COLO668 (cell line): ENCODE data around the gene GTPBP8.

Experiments
- DNase-seq: peaks from one replicate; lab custom pipeline; 2025; ENCODE audit not compliant: unreplicated experiment; lab: John Stamatoyannopoulos, UW

Gene GTPBP8

DNA sequence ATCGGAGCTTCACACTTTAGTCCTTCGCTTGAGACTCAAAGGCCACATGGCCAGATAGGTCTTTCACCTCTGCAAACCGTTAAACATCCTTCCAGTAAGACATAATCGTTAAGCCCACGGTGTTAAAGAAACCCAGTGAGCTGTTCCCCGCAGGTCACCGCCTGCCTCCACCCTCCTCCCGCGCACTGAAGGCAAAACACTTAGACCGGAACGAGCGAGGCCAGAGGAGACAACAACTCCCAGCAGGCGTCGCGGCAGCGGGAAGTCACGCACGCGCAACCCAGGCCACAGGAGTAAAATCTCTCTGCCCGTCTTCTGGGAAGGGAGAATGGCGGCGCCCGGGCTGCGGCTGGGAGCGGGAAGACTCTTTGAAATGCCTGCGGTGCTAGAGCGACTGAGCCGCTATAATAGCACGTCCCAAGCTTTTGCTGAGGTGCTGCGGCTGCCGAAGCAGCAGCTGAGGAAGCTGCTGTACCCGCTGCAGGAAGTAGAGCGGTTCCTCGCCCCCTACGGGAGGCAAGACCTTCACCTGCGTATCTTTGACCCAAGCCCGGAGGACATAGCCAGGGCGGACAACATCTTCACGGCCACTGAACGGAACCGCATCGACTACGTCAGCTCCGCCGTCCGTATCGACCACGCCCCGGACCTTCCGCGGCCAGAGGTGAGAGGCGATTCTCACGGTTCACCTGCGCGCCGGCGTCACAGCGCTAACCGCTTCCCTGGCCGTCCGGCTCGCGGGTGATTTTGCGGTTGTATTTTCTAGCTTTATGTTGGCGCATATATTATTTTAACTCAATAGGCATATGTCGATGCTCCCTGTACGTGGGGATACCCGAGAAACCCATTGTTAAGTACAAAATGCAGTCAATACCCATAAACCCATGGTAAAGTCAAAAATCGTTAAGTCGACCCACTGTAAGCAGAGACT lies at the start of gene GTPBP8:
Gene GTPBP8, plus strand, starts transcription at position 313 of the 931 bp plus-strand sequence. Its CDS starts 16 bp downstream, at position 329.
- DNase-seq = peak; percentile 84

DNA sequence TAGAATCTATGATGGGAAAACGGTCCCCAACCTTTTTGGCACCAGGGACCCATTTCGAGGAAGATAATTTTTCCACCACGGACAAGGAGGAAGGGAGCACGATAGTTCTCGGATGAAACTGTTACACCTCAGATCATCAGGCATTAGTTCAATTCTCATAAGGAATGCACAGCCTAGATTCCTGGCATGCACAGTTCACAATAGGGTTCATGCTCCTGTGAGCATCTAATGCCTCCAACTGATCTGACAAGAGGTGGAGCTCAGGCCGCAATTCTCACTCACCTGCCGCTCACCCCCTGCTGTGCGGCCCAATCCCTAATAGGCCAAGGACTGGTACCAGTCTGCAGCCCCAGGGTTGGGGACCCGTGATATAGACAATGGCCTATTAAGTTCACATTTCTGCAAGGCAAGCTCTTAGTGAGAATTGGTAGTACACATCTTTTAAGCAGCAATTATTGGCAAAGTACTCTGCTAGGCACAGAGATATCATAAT lies 42.4 kb upstream of the GTPBP8 start:
- no peak for DNase-seq

DNA sequence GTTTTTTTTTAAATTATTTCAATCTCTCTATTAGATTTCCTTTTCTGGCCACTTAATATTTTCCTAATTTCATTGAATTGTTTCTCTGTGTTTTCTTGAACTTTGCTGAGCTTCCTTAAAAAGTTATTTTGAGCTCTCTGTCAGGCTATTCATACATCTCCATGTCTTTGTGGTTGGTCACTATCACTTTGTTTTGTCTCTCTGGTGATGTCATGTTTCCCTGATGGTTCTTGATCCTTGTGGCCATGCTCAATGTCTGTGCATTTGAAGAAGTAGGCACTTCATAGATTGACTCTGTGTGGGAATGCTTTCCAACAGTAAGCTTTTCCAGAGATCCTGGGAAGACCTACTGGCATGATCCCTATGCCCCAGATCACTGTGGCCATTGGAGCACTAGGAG lies 34.4 kb upstream of the GTPBP8 start:
- no peak for DNase-seq

DNA sequence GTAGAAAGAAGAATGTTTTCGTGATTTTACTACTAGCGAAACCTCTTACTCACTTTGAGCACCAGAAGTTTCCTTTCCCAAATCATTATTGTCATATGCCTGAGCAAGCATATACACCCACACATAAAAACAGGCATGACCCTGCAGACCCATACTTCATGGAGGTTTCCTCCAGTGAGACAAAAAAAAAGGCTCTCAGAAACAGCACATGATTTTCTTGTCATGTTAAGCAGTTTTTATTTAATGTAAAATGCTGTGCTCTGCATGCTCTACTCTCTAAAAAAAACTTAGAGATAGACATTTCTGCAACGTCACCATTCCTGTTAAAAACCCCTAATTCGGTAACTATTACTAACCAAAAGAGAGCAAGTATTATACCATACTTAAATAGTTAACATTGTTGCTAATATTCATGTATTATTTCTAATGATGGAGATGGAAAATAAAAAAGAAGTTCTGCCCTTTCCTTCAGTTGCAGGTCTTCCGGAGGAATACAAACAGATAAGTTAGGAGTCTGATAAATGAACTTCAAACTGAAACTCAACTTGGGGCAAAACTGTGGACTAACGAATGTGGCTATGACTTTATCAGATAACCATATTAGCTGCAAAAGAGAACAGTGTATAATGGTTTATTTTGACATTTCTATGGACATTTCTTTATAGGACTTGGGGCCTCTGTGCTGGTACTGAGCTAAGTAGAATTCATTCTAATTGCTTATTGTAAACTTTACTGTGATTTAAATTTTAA lies 31.8 kb upstream of the GTPBP8 start:
- DNase-seq = no peak

DNA sequence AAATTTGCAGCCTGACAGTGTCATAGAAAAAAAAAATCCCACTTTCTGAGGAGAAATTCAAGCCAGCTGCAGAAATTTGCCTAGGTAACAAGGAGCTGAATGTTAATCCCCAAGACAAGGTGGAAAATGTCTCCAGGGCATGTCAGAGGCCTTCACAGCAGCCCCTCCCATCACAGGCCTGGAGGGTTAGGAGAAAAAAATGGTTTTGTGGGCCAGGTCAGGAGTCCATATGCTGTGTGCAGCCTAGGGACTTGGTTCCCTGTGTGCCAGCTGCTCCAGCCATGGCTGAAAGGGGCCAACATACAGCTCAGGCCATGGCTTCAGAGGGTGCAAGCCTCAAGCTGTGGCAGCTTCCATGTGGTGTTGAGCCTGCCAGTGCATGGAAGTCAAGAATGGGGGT lies 27.1 kb upstream of the GTPBP8 start:
- no peak for DNase-seq

DNA sequence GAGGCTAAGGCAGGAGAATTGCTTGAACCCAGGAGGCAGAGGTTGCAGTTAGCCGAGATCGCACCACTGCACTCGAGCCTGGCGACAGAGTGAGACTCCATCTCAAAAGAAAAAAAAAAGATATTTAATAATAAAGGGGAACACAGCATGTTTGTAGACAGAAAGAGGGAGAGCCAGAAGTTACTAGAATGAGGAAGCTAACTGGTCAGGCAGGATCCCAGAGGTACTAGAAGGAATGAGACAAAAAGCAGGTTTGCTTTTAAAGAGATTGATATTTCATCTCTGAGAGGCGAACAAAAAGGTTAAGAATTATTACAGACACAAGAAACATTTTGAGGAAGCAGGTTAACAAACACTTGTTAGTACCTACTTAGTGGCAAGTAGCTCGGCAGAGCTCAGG lies 25.1 kb upstream of the GTPBP8 start:
- no peak for DNase-seq

DNA sequence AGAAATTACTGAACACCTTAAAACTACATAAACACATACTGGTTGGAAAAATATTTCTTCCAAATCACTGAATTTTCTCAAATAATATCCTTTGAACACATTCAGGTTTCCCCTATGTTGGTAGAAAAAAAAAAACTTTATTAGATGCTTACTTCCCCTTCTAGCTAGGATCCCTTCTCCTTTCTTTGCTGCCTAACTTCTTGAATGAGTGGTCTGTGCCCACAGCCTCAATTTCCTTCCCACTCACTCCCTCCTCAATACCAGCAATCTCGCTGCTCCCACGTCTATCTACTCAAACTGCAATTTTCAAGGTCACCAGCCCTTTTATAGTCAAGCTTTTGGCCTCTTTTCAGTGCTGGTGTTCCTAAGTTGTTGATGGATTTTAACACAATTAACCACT lies 24.2 kb upstream of the GTPBP8 start:
- DNase-seq = no peak

DNA sequence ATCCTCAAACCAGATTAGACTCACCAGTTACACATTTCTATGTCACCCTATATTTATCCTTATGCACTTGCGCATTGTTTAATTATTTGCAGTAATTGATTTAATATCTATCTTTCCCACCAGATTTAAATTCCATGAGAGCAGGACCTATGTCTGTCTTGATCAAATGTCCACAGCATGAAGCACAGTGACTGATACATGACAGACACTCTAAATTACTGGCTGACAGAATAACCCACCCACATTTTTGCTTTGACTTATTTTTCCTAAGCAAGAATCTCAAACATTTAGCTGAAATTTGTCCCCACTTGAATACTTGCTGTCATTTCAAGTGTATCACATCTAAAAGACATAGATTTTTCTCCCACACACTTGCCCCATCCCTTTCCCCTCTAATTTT lies 23.4 kb upstream of the GTPBP8 start:
- no peak for DNase-seq

DNA sequence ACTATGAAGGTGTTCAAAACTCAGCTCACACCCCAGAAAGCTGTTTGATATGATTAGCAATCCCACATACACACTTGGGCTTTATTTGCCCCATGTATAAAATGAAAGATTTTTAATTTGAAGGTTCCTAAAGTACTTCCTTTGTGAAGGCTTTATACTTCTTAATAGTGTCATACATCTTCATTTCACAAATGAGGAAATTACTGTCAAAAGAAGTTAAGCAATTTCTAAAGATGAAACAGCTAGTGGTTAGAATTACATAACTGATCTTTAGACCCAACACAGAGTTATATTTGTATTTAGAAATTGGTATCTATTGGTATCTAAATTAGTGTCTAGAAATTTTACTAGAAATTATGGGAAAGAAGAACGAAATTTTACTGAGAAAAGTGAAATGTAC lies 23.0 kb upstream of the GTPBP8 start:
- no peak for DNase-seq

DNA sequence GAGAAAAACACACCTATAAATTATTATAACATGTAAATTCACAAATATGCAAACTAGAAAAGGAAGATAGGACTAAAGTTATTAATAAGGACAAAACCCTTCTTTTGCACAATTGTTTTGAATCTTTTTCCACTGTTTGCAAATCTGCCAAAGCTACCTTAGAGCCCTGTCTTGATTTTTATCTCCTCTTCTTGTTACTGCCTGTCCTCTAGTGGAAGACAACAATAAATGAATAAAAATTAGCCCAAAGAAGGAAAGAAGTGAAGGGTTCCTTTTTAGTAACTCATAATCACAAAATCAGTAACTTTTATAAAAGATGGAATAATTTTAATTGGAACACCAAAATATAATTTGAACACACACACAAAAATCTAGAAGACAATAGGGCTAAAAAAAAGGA lies 18.6 kb upstream of the GTPBP8 start:
- no peak for DNase-seq

DNA sequence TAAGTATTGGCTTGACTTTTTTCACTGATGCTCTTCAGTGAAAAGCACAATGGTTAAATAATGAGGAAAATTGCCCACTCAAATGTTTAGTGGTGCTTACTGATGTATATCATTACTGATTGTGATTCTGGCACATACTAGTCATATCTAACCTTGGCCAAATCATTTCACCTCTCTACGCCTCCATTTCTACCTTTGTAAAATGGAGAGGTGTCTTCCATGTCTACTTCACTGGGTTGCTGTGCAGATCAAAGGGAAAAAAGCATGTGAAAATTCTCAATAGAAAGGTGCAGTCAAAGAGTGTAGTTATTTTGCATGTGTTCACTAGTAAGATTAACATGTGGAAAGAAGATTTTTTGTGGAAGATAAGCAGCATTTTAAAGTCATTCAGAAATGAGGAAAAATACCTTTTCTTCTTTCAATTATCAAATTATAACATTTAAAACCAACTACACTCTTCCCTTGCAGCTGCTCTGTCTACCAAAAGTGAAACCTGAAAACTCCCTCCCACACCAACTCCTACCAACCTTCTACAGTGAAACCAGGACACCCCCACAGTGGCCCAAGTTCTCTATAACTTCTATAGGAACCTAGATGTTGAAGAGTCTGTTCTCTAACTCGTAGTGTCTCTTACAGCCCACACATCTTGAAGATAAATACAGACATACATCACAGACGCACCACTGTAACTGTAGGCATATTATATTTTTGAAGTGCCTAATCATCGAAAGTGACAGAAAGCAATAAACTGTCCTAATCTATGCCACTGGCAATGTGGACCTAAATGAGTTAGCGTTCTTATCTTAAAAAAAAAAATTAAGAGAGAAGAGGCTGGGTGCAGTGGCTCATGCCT lies 17.2 kb upstream of the GTPBP8 start:
- no peak for DNase-seq

DNA sequence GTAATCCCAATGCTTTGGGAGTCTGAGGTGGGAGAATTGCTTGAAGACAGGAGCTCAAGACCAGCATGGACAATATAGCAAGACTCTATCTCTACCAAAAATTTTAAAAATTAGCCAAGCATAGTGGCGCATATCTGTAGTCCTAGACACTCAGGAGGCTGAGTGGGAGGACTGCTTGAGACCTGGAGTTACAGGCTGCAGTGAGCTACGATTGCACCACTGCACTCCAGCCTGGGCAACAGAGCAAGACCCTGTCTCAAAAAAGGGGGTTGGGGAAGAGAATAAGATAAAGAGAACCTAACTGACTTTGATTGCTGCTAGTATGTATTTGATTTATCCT lies 16.6 kb upstream of the GTPBP8 start:
- no peak for DNase-seq

DNA sequence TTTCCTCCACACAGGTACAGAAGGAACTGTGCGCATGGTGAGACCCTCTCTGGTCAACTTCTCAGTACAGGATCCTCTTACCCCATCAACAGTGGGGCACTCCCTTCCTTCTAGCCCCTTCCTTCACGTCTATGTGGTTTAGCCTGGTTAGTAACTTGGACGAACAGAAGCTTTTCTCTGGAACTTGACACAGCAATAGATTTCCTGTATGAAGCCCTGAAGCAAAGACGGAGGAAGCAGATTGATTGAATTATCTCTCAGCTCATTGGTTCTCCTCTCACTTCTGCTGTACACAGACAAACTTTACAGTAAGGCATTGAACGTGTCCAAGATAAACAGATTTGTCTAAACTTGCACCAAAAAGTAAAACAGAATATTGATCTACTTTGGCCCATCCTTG lies 15.9 kb upstream of the GTPBP8 start, which contains the start of gene CD200R1:
Gene CD200R1, minus strand, starts transcription at position 210 of the 400 bp plus-strand sequence. CDS start 246 bp downstream, outside the sequence.
- DNase-seq = no peak

DNA sequence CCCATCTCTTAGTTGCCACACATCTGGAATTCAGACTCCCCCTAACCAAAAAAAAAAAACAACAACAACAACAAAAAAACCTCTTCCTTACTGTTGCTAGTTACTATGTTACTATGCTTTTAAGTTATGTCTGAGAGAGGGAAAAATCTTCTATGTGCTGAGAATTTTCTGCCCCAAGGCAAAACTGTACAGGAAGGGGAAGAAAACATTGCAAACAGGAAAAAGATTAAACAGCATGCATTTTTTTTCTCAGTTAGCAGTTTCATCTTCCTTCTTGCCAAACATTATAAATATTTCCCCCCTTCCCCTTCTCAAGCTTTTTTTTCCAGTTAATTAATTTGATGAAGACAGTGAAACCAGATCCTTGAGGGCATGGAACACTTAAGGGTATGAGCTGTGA lies 14.8 kb upstream of the GTPBP8 start:
- DNase-seq = no peak

DNA sequence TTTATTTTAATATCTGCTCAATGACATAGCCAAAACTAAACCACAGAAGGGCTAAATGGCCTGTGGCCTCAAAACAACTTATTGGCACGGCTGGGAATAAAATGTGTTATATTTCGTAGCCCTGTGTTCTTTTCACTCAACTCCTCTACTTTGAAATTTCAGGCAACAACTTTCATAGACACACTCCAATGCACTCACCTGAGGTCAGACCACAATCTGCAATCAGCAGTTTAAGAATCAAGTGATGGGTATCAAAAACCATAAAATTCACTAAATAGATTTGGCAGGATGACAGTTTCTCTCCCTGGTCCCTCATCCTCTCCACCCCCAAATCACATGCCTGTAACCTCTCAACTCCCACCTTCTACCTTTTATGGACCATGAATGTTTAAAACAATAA lies 13.8 kb upstream of the GTPBP8 start:
- no peak for DNase-seq

DNA sequence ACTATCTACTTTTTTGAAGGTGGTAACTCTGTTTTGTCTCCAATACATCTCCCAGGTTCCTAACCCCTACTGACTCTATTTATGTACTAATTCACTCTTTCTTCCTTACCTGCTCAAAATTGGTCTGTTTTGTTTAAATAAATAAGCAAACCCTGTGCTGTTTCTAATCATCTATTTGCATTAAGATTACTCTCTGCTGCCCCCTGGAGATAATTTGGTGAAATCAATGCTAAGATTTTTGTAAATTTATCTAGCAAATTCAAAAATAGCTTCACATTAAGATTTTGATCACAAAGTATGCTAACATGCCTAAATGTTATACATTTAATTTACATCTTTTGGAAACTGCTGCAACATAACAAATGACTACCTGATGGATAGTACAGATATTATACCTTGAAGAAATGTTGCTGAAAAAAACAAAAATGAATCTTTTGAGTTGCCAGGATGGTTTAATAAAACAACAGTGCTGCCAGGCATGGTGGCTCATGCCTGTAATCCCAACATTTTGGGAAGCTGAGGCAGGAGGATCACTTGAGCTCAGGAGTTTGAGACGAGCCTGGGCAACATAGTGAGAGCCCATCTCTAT lies 11.4 kb upstream of the GTPBP8 start:
- DNase-seq = no peak

DNA sequence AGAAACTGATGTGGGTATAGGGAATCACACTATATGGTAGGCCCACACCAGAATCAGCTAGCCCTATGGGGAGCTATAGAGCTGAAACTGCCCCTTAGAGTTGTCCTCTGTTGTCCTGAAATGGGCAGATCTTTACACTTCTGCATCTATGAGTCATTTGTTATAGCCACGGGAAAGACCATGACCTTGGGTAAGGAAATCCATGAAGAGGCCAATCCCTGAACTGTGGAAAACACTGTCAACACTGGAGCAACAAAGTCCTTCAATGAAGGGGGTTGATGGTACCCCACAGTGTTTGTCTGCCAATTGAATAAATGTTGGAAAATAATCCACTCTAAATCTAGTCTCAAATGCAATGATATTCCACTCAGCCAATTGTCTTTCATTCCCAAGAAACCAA lies 10.7 kb upstream of the GTPBP8 start:
- no peak for DNase-seq

DNA sequence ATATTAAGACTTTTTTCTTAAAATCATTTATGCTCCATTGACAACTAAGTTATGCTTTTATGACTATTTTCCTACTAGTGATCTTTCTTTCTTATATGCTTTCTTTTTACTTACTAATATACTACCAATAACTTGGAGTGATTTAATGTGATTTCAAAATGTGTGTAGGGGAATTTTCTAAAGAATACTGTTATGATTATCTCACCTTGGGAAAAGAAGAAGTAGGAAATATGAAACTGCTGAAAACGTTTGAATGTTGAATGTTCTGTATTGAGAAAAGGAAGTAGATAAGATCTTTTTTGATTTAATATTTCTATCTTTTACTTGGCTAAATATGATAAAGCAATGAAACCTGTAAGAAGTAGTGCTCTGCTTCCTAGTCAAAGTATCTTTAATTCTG lies 8.1 kb upstream of the GTPBP8 start:
- DNase-seq = no peak

DNA sequence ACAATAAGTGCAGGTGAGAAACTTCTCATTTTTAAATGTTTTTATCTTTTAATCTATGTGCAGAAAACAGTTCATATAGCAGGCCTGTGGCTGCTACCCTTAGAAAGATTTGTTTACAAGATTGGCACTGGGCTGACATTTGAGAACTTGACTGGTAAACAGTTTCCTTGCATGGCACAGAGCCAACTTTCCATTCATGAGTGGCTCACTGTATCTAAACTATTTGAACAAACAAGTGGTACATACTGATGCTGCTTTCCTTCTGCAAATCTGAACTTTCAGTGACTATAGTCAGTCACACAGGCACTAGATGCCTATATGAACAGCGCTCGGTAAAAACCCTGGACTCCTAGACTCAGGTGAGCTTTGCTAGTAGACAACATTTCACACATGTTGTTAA lies 6.3 kb upstream of the GTPBP8 start:
- DNase-seq = peak; percentile 27

DNA sequence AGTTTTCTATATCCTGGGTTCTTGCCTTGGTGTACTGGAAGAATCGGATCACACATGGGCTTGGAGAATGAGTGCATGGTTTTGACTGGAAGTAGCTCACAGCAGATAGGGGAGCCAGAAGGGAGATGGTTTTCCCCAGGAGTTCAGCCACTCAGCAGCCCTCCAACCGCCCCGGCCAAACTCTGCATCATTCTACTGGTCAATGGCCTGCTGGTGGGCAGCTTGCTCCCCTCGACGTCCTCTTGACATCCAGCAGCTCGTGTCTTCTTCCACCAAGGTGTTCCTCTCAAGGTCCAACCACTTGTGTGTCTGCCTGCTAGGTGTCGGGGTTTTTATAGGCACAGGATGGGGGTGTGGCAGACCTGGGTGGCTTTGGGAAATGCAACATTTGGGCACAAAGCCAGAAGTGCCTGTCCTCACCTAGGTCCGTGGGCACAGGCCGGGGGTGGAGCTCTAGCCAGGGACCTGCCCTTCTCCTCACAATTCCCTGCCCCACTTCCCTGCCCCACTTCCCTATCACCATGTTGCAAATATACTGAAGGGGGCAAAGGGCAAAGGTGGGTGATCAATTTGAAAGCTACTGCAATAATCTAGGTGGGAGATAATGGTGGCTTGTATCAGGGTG lies 3.0 kb upstream of the GTPBP8 start:
- no peak for DNase-seq
